GM12878 (cell line): ENCODE measurements around the gene ZNRF3. TPM values are rescaled to one million over a fixed set of nuclear protein-coding genes. Genes with fewer than 3 reads are reported as not detected.

Experiments
- BRCA1 ChIP-seq: IDR thresholded peaks from 2 replicates; pipeline ENCODE4 v1.6.1; 2011; ENCODE audit warnings: low read depth, low read length, improper control_type of control experiment
- EP300 ChIP-seq, 2 experiments: fragments of 150-350 bp in 1 of 2; IDR thresholded peaks; 2 replicates each; pipeline ENCODE4 v1.6.1; 2011 to 2012; ENCODE audit warnings: low read depth in 2 of 2, low read length in 2 of 2, borderline replicate concordance in 1 of 2, improper control_type of control experiment in 1 of 2, inconsistent platforms in 1 of 2; ENCODE audit not compliant: control insufficient read depth in 1 of 2
- ETV6 ChIP-seq, 2 experiments: fragments of 450-650 bp in 1 of 2; IDR thresholded peaks in 1 of 2; conservative IDR thresholded peaks in 1 of 2; 2 replicates each; pipeline ENCODE4 v1.6.1; 2014; ENCODE audit warnings: antibody characterized with exemption in 1 of 2, borderline replicate concordance in 1 of 2, low read depth in 1 of 2, mild to moderate bottlenecking in 1 of 2, moderate library complexity in 1 of 2
- FOS ChIP-seq: IDR thresholded peaks from 3 replicates; pipeline ENCODE4 v1.6.1; 2011; ENCODE audit warnings: borderline replicate concordance; ENCODE audit not compliant: insufficient read length; ENCODE audit errors: extremely low read depth
- HCFC1 ChIP-seq: fragments of 150-350 bp; IDR thresholded peaks from 2 replicates; pipeline ENCODE4 v1.6.1; 2014; ENCODE audit warnings: low read length
- IKZF2 ChIP-seq, 2 experiments: fragments of 450-650 bp; IDR thresholded peaks; 2 replicates each; pipeline ENCODE4 v1.6.1; 2017; ENCODE audit warnings: mild to moderate bottlenecking in 2 of 2, moderate library complexity in 2 of 2
- MTA2 ChIP-seq: fragments of 450-650 bp; IDR thresholded peaks from 2 replicates; pipeline ENCODE4 v1.6.1; 2016; ENCODE audit warnings: low read depth, mild to moderate bottlenecking, moderate library complexity
- NBN ChIP-seq: fragments of 450-650 bp; IDR thresholded peaks from 2 replicates; pipeline ENCODE4 v1.6.1; 2016
- NFXL1 ChIP-seq: fragments of 450-650 bp; IDR thresholded peaks from 2 replicates; pipeline ENCODE4 v1.6.1; 2017; ENCODE audit warnings: antibody characterized with exemption, mild to moderate bottlenecking, borderline replicate concordance
- PAX5 ChIP-seq: IDR thresholded peaks from 2 replicates; pipeline ENCODE4 v1.6.1; 2011; ENCODE audit warnings: low read depth, low read length, borderline replicate concordance
- POLR2AphosphoS5 ChIP-seq: IDR thresholded peaks from 2 replicates; pipeline ENCODE4 v1.6.1; 2011; ENCODE audit warnings: mild to moderate bottlenecking, low read length, inconsistent platforms
- RBBP5 ChIP-seq: fragments of 200-600 bp; sonication (generic); conservative IDR thresholded peaks from 2 replicates; pipeline ENCODE4 v1.6.1; 2016
- RUNX3 ChIP-seq: IDR thresholded peaks from 2 replicates; pipeline ENCODE4 v1.6.1; 2012; ENCODE audit warnings: low read length, inconsistent platforms
- STAT3 ChIP-seq: IDR thresholded peaks from 2 replicates; pipeline ENCODE4 v1.6.1; 2011; ENCODE audit warnings: low read depth, low read length, improper control_type of control experiment
- ZNF274 ChIP-seq: IDR thresholded peaks from one replicate; pipeline ENCODE4 v1.8.0; 2011; ENCODE audit not compliant: insufficient read length, insufficient read depth
- polyA plus RNA-seq, 11 experiments: library from polyadenylated mRNA; depleted of rRNA in 4 of 11; unstranded in 6 of 11; stranded (reverse) in 5 of 11; fragments of >200 nt; fragmentation: Nextera tagmentation in 4 of 11; fragmentation: Illumina TruSeq in 1 of 11; extraction: Ambion mirVana in 4 of 11; extraction: Trizol in 1 of 11; gene quantifications; 1 replicate in 1 of 11; 2 replicates in 10 of 11; pipeline versions ENCODE4 v1.2.1 to v1.2.3, GENCODE V29; 2011 to 2016; ENCODE audit warnings: inconsistent platforms in 2 of 11, missing spikeins in 2 of 11, low read depth in 1 of 11
- total RNA-seq, 4 experiments: library from RNA; depleted of rRNA in 3 of 4; stranded (reverse); fragments of >200 nt in 3 of 4; fragmentation: Illumina TruSeq in 1 of 4; extraction: Trizol in 1 of 4; gene quantifications; 2 replicates each; pipeline versions ENCODE4 v1.2.1 to v1.2.3, GENCODE V29; 2013 to 2021
- TF ChIP-seq, protein P1 (sequence below): IDR thresholded peaks from 2 replicates; pipeline ENCODE4 v1.6.1; 2012; ENCODE audit warnings: low read depth, low read length, improper control_type of control experiment
- TF ChIP-seq, protein P2 (sequence below): fragments of 450-650 bp; formaldehyde crosslinking; IDR thresholded peaks from 2 replicates; pipeline ENCODE4 v1.4.0; 2022; ENCODE audit warnings: mild to moderate bottlenecking, moderate library complexity
- TF ChIP-seq, protein P3 (sequence below), 3 experiments: IDR thresholded peaks in 2 of 3; conservative IDR thresholded peaks in 1 of 3; 2 replicates each; pipeline ENCODE4 v1.5.1; 2011; ENCODE audit warnings: low read depth in 3 of 3, low read length in 3 of 3, mild to moderate bottlenecking in 3 of 3, control low read depth in 2 of 3, moderate library complexity in 2 of 3, inconsistent platforms in 1 of 3, mixed read lengths in 1 of 3; ENCODE audit not compliant: control insufficient read depth in 2 of 3, insufficient read depth in 1 of 3; ENCODE audit errors: extremely low read depth in 1 of 3
- TF ChIP-seq, protein P4 (sequence below): IDR thresholded peaks from 2 replicates; pipeline ENCODE4 v1.6.1; 2012; ENCODE audit warnings: mild to moderate bottlenecking, low read depth, low read length

ZNRF3 gene
- total and polyA plus RNA-seq, 10 of the 15 experiments (the other 5 are each of a cell fraction or from before 2014, with no cell fraction given) = 0.05 to 2.4 (median 0.46) TPM

DNA sequence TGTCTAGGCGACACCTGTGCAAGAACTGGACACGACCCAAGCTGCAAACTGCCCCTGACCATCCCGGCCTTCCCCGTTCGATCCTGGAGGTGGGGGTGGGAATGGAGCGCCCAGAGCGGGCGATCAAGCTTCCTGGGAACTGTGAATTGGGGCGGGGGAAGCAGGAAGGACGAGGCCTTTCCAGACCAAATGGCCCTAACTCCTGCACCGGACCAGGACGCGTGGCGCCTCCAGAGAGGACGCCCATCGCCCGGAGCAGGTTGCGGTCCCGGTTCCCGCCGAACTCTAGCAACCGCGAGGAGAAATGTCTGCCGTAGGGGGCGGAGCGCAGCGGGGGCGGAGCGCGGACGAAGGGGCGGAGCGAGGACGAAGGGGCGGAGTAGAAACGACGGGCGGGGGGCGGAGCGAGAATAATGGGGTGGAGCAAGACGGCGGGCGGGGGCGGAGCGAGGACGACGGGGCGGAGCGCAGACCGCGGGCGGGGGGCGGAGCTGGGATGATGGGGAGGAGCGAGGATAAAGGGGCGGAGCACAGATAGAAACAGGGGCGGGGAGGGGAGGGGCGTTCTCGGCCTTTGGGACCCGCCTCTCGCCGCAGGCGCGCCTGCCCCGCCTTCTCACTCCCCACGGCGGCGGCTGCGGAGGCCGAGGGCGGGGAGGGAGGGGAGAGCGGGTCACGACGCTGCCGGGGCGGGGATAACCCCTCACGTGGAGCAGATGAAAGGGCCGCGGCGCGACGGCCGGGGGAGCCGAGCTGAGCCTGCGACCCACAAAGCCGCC, at the start of gene ZNRF3 (continued):
- no peak for TF ChIP-seq NFXL1
- TF ChIP-seq POLR2AphosphoS5 = no peak
- TF ChIP-seq NBN = peak; percentile 70; the same call in 1 of the 2 replicates
- TF ChIP-seq RUNX3 = no peak
- TF ChIP-seq STAT3 = no peak
- TF ChIP-seq, protein P1, sequence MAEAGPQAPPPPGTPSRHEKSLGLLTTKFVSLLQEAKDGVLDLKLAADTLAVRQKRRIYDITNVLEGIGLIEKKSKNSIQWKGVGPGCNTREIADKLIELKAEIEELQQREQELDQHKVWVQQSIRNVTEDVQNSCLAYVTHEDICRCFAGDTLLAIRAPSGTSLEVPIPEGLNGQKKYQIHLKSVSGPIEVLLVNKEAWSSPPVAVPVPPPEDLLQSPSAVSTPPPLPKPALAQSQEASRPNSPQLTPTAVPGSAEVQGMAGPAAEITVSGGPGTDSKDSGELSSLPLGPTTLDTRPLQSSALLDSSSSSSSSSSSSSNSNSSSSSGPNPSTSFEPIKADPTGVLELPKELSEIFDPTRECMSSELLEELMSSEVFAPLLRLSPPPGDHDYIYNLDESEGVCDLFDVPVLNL = no peak
- no peak for TF ChIP-seq ETV6 (conservative IDR thresholded peaks at IDR 0.05 in 1 of 2, IDR thresholded peaks at IDR 0.05 in 1 of 2; ENCODE audit: borderline replicate concordance in 1 of 2, low read depth in 1 of 2)
- TF ChIP-seq, protein P2, sequence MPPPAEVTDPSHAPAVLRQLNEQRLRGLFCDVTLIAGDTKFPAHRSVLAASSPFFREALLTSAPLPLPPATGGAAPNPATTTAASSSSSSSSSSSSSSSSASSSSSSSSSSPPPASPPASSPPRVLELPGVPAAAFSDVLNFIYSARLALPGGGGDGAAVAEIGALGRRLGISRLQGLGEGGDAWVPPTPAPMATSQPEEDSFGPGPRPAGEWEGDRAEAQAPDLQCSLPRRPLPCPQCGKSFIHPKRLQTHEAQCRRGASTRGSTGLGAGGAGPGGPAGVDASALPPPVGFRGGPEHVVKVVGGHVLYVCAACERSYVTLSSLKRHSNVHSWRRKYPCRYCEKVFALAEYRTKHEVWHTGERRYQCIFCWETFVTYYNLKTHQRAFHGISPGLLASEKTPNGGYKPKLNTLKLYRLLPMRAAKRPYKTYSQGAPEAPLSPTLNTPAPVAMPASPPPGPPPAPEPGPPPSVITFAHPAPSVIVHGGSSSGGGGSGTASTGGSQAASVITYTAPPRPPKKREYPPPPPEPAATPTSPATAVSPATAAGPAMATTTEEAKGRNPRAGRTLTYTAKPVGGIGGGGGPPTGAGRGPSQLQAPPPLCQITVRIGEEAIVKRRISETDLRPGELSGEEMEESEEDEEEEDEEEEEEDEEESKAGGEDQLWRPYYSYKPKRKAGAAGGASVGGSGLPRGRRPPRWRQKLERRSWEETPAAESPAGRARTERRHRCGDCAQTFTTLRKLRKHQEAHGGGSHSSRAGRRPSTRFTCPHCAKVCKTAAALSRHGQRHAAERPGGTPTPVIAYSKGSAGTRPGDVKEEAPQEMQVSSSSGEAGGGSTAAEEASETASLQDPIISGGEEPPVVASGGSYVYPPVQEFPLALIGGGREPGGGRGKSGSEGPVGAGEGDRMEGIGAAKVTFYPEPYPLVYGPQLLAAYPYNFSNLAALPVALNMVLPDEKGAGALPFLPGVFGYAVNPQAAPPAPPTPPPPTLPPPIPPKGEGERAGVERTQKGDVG (CRISPR knock-in tag) = no peak
- TF ChIP-seq HCFC1 = 0 out of 2 replicates have a peak, but pooled peaks have one; percentile 16
- TF ChIP-seq ZNF274 = no peak
- TF ChIP-seq BRCA1 = no peak
- no peak for TF ChIP-seq RBBP5
- TF ChIP-seq, protein P3, sequence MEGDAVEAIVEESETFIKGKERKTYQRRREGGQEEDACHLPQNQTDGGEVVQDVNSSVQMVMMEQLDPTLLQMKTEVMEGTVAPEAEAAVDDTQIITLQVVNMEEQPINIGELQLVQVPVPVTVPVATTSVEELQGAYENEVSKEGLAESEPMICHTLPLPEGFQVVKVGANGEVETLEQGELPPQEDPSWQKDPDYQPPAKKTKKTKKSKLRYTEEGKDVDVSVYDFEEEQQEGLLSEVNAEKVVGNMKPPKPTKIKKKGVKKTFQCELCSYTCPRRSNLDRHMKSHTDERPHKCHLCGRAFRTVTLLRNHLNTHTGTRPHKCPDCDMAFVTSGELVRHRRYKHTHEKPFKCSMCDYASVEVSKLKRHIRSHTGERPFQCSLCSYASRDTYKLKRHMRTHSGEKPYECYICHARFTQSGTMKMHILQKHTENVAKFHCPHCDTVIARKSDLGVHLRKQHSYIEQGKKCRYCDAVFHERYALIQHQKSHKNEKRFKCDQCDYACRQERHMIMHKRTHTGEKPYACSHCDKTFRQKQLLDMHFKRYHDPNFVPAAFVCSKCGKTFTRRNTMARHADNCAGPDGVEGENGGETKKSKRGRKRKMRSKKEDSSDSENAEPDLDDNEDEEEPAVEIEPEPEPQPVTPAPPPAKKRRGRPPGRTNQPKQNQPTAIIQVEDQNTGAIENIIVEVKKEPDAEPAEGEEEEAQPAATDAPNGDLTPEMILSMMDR (IDR thresholded peaks at IDR 0.05 in 2 of 3, conservative IDR thresholded peaks at IDR 0.05 in 1 of 3; ENCODE audit: control insufficient read depth in 2 of 3, extremely low read depth in 1 of 3, insufficient read depth in 1 of 3, low read depth in 3 of 3, low read length in 3 of 3) = no peak
- TF ChIP-seq IKZF2 (IDR thresholded peaks at IDR 0.05) = peak; percentile 61; a peak in 3 of 4 replicates
- peak; percentile 25; the same call in 1 of the 2 replicates for TF ChIP-seq MTA2
- TF ChIP-seq EP300 (IDR thresholded peaks at IDR 0.05; ENCODE audit: borderline replicate concordance in 1 of 2, control insufficient read depth in 1 of 2, low read depth in 2 of 2, low read length in 2 of 2) = no peak
- TF ChIP-seq, protein P4, sequence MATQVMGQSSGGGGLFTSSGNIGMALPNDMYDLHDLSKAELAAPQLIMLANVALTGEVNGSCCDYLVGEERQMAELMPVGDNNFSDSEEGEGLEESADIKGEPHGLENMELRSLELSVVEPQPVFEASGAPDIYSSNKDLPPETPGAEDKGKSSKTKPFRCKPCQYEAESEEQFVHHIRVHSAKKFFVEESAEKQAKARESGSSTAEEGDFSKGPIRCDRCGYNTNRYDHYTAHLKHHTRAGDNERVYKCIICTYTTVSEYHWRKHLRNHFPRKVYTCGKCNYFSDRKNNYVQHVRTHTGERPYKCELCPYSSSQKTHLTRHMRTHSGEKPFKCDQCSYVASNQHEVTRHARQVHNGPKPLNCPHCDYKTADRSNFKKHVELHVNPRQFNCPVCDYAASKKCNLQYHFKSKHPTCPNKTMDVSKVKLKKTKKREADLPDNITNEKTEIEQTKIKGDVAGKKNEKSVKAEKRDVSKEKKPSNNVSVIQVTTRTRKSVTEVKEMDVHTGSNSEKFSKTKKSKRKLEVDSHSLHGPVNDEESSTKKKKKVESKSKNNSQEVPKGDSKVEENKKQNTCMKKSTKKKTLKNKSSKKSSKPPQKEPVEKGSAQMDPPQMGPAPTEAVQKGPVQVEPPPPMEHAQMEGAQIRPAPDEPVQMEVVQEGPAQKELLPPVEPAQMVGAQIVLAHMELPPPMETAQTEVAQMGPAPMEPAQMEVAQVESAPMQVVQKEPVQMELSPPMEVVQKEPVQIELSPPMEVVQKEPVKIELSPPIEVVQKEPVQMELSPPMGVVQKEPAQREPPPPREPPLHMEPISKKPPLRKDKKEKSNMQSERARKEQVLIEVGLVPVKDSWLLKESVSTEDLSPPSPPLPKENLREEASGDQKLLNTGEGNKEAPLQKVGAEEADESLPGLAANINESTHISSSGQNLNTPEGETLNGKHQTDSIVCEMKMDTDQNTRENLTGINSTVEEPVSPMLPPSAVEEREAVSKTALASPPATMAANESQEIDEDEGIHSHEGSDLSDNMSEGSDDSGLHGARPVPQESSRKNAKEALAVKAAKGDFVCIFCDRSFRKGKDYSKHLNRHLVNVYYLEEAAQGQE = no peak
- no peak for TF ChIP-seq FOS
- TF ChIP-seq PAX5 = no peak
